Colonic mucosa (tissue), 4 donors: ENCODE results near the gene DCAF10. TPM values are rescaled to one million over a fixed set of nuclear protein-coding genes. Genes with fewer than 3 reads are reported as not detected.

Experiments used
- DNase-seq: peaks from one replicate; pipeline ENCODE4 v3.0.0-alpha.2; 2020
- H3K27ac ChIP-seq: fragments of 200-600 bp; one replicate; pipeline ENCODE4 v1.8.0; 2021
- H3K27me3 ChIP-seq: fragments of 200-600 bp; one replicate; pipeline ENCODE4 v1.8.0; 2021
- H3K36me3 ChIP-seq: fragments of 200-600 bp; one replicate; pipeline ENCODE4 v1.8.0; 2021
- H3K4me1 ChIP-seq: fragments of 200-600 bp; one replicate; pipeline ENCODE4 v1.8.0; 2021; ENCODE audit warnings: mild to moderate bottlenecking
- H3K4me3 ChIP-seq: fragments of 200-600 bp; one replicate; pipeline ENCODE4 v1.8.0; 2021
- H3K9ac ChIP-seq, 2 donors: one replicate each; pipeline ENCODE4 v1.7.0; 2013; ENCODE audit warnings: control low read depth in 2 of 2, low read depth in 2 of 2, low read length in 2 of 2
- H3K9me3 ChIP-seq: fragments of 200-600 bp; one replicate; pipeline ENCODE4 v1.8.0; 2021
- intact Hi-C: fragments of 100-400 bp; cut with DNase I; formaldehyde crosslinking; loops from one replicate; pipeline ENCODE4 v1.14.1; 2022
- total RNA-seq, 2 donors: library from RNA; stranded (reverse); fragmentation: NEBNext Ultra II Directional in 1 of 2; extraction: Animal tissue kit (Norgen Biotek cat#: 25700) in 1 of 2; gene quantifications; one replicate each; pipeline ENCODE4 v1.2.1, GENCODE V29; 2021
- TF ChIP-seq, protein P1 (sequence below): fragments of 200-600 bp; IDR thresholded peaks from one replicate; pipeline ENCODE4 v1.8.0; 2022; ENCODE audit warnings: antibody characterized with exemption, mild to moderate bottlenecking
- donor health status: healthy.
- donor health status: DM: no; HTN: no; CAD: no.
- donor health status: DM: no; HTN: no; CAD: no.

DCAF10 gene
- total RNA-seq, 2 donors from 2014 or later, result 25.4 to 32.7 TPM

DNA sequence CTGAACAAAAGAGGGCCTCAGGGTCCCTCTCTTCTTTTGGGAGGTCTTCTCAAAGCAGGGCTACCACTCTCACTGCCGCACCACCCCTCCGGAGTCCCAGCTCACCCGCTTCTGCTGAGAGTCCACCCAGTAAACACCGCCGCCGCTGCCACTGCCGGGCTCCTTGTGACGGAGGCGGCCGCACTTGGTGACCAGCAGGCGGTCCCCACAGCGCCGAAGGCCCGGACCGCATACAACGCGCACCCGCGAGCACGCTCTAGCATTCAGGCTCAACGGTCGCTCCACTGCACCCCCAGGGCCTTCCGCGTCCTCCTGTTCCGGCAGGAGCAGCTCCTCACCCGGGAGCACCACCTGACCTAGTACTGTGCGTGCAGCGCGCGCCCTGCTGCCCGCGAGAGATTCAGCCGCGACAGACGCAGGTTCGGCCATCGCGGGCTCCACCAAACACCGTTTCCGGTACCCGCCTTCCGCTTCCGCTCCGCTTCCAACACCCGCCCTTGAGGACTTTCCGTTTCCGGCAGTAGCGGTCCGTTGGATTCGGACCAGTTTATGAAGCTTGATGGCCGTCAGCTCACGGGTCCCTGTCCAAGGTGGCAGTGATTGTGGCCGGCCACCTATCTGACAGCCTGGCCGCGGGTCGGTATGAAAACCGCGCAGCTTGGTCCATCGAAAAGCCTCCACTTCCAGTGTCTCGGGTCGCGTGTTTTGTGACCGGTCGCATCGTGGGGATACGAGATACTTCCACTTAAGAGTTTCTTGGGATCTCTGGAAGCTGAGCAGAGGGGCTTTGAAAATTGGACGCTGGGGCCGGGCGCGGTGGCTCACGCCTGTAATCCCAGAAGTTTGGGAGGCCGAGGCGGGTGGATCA lies 15.7 kb upstream of the DCAF10 start, which contains the start of gene EXOSC3:
Gene EXOSC3, minus strand, starts transcription at position 449 of the 868 bp plus-strand sequence. Its CDS starts 20 bp downstream, at position 429.
- DNase-seq, result peak; percentile 92
- intact Hi-C loops, result no loop called here
- Histone ChIP-seq H3K4me1 (peaks cover 6% of the 10 kb centered on the region), H3K9me3 (no peaks in the 10 kb centered on the region), H3K27ac (peak within 1 kb of the TSS; percentile 62), H3K9ac (peak within 1 kb of the TSS; percentile 76 to 84), H3K4me3 (peak within 1 kb of the TSS; percentile 84), H3K27me3 (no peaks in the 10 kb centered on the region), H3K36me3 (no peaks in the 10 kb centered on the region)
- TF ChIP-seq, protein P1, sequence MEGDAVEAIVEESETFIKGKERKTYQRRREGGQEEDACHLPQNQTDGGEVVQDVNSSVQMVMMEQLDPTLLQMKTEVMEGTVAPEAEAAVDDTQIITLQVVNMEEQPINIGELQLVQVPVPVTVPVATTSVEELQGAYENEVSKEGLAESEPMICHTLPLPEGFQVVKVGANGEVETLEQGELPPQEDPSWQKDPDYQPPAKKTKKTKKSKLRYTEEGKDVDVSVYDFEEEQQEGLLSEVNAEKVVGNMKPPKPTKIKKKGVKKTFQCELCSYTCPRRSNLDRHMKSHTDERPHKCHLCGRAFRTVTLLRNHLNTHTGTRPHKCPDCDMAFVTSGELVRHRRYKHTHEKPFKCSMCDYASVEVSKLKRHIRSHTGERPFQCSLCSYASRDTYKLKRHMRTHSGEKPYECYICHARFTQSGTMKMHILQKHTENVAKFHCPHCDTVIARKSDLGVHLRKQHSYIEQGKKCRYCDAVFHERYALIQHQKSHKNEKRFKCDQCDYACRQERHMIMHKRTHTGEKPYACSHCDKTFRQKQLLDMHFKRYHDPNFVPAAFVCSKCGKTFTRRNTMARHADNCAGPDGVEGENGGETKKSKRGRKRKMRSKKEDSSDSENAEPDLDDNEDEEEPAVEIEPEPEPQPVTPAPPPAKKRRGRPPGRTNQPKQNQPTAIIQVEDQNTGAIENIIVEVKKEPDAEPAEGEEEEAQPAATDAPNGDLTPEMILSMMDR, result no peak

DNA sequence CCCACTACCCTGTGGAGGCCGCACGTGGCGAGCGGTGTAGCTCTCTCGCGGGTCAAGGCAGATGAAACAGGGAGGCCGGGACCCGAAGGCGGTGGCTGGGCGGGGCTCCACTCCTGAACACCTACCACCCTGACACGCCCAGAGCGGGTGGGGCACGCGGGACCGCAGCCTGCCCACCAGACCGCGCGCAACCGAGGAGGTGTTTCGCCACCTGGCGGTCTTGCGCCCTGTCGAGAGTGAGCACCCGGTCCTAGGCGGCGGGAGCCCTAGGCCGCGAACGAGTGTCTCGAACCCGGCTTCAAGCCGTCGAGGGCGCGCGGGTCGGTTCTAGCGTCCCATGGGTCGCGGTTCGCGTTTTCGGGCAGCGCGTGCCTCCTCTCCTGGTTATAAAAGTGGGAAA lies 13.5 kb upstream of the DCAF10 start:
- Histone ChIP-seq H3K27me3 (no peaks in the 10 kb centered on the region), H3K9ac (no peak overlapping the region), H3K4me3 (no peak overlapping the region), H3K9me3 (no peaks in the 10 kb centered on the region), H3K27ac (no peak overlapping the region), H3K4me1 (peaks cover 6% of the 10 kb centered on the region), H3K36me3 (no peaks in the 10 kb centered on the region)
- intact Hi-C loops, result no loop called here
- peak; percentile 39 for DNase-seq
- TF ChIP-seq, protein P1, result no peak

DNA sequence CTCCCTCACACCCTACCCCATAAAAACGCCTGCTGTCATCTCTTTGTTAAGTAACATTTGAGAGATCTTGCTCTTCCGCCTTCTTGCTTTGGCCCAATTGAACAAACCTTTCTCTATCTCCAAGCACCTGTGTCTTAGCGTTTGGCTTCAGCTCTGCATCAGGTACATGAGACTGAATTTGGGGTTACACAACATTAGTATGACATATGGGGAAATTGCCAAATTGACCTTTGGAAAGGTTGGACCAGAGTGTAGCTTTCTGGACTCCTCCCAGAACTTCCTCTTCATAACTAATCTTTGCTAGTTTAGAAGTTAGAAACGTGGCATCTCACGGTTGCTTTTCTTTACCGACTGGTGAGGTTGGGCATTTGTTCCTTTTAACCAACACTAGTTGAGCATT lies 12.3 kb upstream of the DCAF10 start:
- no peaks in the 10 kb centered on the region for H3K27me3 ChIP-seq
- H3K27ac ChIP-seq, result no peak overlapping the region
- DNase-seq, result no peak
- H3K4me3 ChIP-seq, result no peak overlapping the region
- no peak overlapping the region for H3K9ac ChIP-seq
- H3K9me3 ChIP-seq, result no peaks in the 10 kb centered on the region
- intact Hi-C loops, result no loop called here
- H3K36me3 ChIP-seq, result no peaks in the 10 kb centered on the region
- TF ChIP-seq, protein P1, result no peak
- H3K4me1 ChIP-seq, result peaks cover 6% of the 10 kb centered on the region

DNA sequence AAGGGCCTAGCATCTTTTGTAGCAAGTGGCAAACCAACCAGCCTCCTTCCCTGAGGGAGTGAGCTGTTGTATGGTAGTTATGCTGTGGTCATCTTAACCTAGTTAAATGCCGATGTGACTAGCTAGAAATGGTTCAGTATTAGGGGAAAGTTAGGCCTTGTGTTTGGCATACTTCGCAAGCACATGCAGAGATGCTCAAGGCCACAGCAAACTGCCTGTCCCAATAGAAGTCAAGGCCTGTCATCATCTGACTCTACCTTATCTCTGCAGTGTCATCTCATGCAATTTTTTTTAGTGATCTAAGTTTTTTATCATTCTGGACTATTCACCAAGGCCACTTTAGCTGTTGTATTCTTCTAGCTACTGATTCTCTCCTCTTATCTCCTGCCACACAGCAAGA lies 10.5 kb upstream of the DCAF10 start:
- H3K36me3 ChIP-seq, result no peaks in the 10 kb centered on the region
- no peak overlapping the region for H3K4me3 ChIP-seq
- H3K27ac ChIP-seq, result no peak overlapping the region
- intact Hi-C loops, result no loop called here
- TF ChIP-seq, protein P1, result no peak
- DNase-seq, result no peak
- no peaks in the 10 kb centered on the region for H3K4me1 ChIP-seq
- H3K9me3 ChIP-seq, result no peaks in the 10 kb centered on the region
- no peaks in the 10 kb centered on the region for H3K27me3 ChIP-seq
- H3K9ac ChIP-seq, result no peak overlapping the region

DNA sequence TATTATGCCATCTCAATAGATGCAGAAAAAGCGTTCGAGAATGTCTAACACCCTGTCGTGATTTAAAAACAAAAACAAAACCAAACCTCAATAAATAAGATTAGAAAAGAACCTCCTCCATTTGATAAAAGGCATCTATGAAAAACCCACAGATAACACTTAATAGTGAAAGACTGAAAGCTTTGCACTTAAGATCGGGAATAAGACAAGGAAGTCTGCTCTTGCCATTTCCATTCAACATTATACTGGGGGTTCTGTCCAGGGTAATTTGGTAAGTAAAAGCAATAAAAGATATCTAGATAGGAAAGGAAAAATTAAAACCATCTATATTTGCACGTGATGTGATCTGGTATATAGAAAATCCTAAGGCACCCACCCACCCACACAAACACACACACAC lies 8.5 kb upstream of the DCAF10 start:
- Histone ChIP-seq H3K4me3 (no peak overlapping the region), H3K4me1 (no peaks in the 10 kb centered on the region), H3K9ac (no peak overlapping the region), H3K27ac (no peak overlapping the region), H3K36me3 (no peaks in the 10 kb centered on the region), H3K9me3 (no peaks in the 10 kb centered on the region), H3K27me3 (no peaks in the 10 kb centered on the region)
- TF ChIP-seq, protein P1, result no peak
- intact Hi-C loops, result no loop called here
- no peak for DNase-seq
